Measurements from ENCODE around the gene GUCY2F.

GUCY2F gene

DNA sequence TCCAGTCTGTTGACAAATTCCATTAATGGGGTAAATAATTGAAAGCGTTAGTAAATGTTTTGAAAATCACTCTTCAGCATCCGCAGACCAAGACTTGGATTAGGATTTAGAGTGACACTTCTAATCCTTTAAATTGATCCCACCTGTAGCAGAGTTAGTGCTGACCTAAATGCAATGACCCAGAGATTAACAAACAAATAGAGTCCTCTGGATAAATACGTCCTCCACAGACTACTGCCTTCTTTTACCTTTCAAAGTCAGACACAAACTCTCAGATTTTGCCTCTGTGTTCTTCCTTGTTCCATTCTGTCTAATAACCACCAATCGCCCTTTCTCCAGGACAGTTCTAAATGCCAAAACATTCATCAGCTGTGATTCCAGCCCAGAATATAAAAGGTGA lies at the start of gene GUCY2F:
Gene GUCY2F, minus strand, starts transcription at position 101 of the 400 bp plus-strand sequence. CDS start 6,150 bp downstream, outside the sequence.
- no peaks in the 10 kb centered on the region for H3K36me3 ChIP-seq (ENCODE audit: control insufficient read depth, insufficient read depth, low read length, severe bottlenecking)
- H3K27me3 ChIP-seq (replicated peaks; ENCODE audit: control insufficient read depth, insufficient read depth, low read length), result peaks cover 66% of the 10 kb centered on the region
- no peaks in the 10 kb centered on the region for H3K4me1 ChIP-seq (ENCODE audit: control insufficient read depth, insufficient read depth, low read length)
- H3K9ac ChIP-seq (ENCODE audit: low read length), result no peak within 1 kb of the TSS
- no peaks in the 10 kb centered on the region for H3K9me3 ChIP-seq (ENCODE audit: control insufficient read depth, low read length)
- no peak within 1 kb of the TSS for H3K4me3 ChIP-seq (ENCODE audit: low read length)
- no peak for DNase-seq (ENCODE audit: low read depth)

DNA sequence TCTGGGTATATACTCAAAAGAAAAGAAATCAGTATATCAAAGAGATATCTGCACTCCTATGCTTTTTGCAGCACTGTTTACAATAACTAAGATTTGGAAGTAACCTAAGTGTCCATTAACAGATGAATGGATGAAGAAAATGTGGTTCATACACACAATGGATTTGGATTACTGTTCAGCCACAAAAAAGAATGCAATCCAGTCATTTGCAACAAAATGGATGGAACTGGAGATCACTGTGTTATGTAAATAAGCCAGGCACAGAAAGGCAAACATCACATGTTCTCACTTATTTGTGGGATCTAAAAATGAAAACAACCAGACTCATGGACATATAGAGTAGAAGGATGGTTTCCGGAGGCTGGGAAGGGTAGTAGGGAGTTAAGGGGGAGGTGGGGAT lies 37.1 kb upstream of the GUCY2F start:
- H3K9ac ChIP-seq (ENCODE audit: low read length), result no peak overlapping the region
- no peaks in the 10 kb centered on the region for H3K36me3 ChIP-seq (ENCODE audit: control insufficient read depth, insufficient read depth, low read length, severe bottlenecking)
- H3K4me3 ChIP-seq (ENCODE audit: low read length), result no peak overlapping the region
- no peaks in the 10 kb centered on the region for H3K4me1 ChIP-seq (ENCODE audit: control insufficient read depth, insufficient read depth, low read length)
- H3K27me3 ChIP-seq (replicated peaks; ENCODE audit: control insufficient read depth, insufficient read depth, low read length), result peaks cover 8% of the 10 kb centered on the region
- DNase-seq (ENCODE audit: low read depth), result no peak
- peaks cover 5% of the 10 kb centered on the region for H3K9me3 ChIP-seq (ENCODE audit: control insufficient read depth, low read length)

DNA sequence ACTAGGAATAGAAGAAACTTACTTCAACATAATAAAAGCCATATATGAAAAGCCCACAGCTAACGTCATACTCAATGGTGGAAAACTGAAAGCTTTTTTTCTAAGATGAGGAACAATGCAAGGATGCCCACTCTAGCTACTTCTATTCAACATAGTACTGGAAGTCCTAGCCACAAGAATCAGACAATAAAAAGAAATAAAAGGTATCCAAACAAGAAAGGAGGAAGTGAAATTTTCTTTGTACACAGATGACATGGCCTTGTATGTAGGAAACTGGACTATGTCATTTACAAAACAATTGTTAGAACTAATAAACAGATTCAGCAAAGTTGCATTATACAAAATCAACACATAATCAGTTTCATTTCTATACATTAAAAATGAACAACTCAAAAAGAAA lies 29.2 kb upstream of the GUCY2F start:
- Histone ChIP-seq H3K36me3 (ENCODE audit: control insufficient read depth, insufficient read depth, low read length, severe bottlenecking) (no peaks in the 10 kb centered on the region), H3K4me1 (ENCODE audit: control insufficient read depth, insufficient read depth, low read length) (no peaks in the 10 kb centered on the region), H3K27me3 (replicated peaks; ENCODE audit: control insufficient read depth, insufficient read depth, low read length) (peaks cover 23% of the 10 kb centered on the region), H3K9me3 (ENCODE audit: control insufficient read depth, low read length) (peaks cover 15% of the 10 kb centered on the region), H3K9ac (ENCODE audit: low read length) (no peak overlapping the region), H3K4me3 (ENCODE audit: low read length) (no peak overlapping the region)
- DNase-seq (ENCODE audit: low read depth), result no peak

DNA sequence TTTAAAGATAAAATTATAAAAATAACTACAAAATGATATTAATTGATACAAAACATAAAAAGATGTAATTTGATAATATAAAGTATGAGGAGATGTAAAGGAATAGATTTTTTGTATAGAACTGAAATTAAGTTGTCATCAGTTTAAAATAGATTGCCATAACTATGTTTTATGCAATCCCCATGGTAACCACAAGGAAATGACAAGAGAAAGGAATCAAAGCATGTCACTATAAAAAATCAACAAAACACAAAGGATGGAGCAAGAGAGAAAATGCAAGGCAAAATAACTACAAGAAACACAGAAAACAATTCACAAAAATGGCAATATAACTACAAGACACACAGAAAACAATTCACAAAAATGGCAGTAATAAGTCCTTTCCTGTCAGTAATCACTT lies 27.0 kb upstream of the GUCY2F start:
- no peak overlapping the region for H3K4me3 ChIP-seq (ENCODE audit: low read length)
- H3K27me3 ChIP-seq (replicated peaks; ENCODE audit: control insufficient read depth, insufficient read depth, low read length), result peaks cover 38% of the 10 kb centered on the region
- H3K9me3 ChIP-seq (ENCODE audit: control insufficient read depth, low read length), result peaks cover 15% of the 10 kb centered on the region
- no peaks in the 10 kb centered on the region for H3K4me1 ChIP-seq (ENCODE audit: control insufficient read depth, insufficient read depth, low read length)
- no peaks in the 10 kb centered on the region for H3K36me3 ChIP-seq (ENCODE audit: control insufficient read depth, insufficient read depth, low read length, severe bottlenecking)
- DNase-seq (ENCODE audit: low read depth), result no peak
- H3K9ac ChIP-seq (ENCODE audit: low read length), result no peak overlapping the region

DNA sequence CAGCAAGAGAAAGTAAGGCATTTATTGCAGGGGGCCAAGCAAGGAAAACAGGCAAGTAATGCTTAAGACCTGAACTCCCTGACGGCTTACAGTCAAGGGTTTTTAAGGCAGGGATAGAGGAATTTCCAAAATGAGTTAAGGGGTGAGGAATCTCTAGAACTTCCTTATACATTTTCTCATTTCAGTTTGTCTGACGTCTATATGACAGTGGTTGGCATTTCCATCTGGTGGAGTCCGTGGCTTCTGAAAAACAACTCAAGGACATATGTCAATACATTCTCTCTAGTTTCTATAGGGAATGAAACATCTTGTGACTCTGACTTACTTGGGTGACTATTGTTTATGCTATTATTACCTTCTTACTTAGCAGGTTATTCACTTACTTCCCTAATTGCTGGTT lies 19.3 kb upstream of the GUCY2F start:
- no peak for DNase-seq (ENCODE audit: low read depth)
- Histone ChIP-seq H3K36me3 (ENCODE audit: control insufficient read depth, insufficient read depth, low read length, severe bottlenecking) (no peaks in the 10 kb centered on the region), H3K4me1 (ENCODE audit: control insufficient read depth, insufficient read depth, low read length) (no peaks in the 10 kb centered on the region), H3K4me3 (ENCODE audit: low read length) (no peak overlapping the region), H3K9ac (ENCODE audit: low read length) (no peak overlapping the region), H3K27me3 (replicated peaks; ENCODE audit: control insufficient read depth, insufficient read depth, low read length) (peaks cover 69% of the 10 kb centered on the region), H3K9me3 (ENCODE audit: control insufficient read depth, low read length) (peaks cover 10% of the 10 kb centered on the region)

DNA sequence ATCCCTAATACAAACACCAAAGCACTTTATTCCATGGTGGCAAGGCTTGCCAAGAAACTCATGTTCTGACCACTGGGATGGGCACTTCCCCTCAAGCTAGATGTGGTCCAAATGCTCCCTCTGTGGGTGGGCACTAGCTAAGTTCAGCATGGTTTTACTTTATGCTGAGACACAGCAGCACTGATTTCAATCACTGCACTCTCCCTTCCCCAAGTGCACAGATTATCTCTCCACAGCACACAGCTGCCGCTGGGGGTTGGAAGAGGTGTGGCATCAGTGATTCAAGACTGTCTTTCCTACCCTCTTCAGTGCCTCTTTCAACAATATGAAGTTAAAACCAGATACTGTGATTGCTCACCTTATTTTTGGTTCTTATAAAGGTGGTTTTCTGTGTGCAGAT lies 16.5 kb upstream of the GUCY2F start:
- Histone ChIP-seq H3K36me3 (ENCODE audit: control insufficient read depth, insufficient read depth, low read length, severe bottlenecking) (no peaks in the 10 kb centered on the region), H3K27me3 (replicated peaks; ENCODE audit: control insufficient read depth, insufficient read depth, low read length) (peaks cover 69% of the 10 kb centered on the region), H3K9me3 (ENCODE audit: control insufficient read depth, low read length) (peaks cover 13% of the 10 kb centered on the region), H3K4me1 (ENCODE audit: control insufficient read depth, insufficient read depth, low read length) (no peaks in the 10 kb centered on the region), H3K9ac (ENCODE audit: low read length) (no peak overlapping the region), H3K4me3 (ENCODE audit: low read length) (no peak overlapping the region)
- DNase-seq (ENCODE audit: low read depth), result no peak

DNA sequence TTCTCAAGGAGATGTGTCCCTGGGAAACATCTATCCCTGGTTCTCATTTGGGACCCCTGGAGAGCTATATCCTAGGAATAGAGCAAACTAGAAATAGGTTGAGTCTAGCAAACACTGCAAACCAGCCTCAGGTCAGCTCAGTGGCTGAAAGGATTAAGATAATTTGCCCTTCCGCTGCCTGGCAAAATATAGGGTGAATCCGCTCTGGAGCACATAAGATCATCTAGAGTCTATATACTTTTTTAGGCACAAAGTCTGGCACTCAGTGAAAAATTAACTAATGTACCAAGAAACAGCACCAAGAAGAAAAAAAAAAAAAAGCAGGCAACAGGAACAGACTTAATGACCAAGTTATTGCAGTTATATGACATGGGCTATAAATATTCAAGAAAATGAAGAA lies 7.3 kb upstream of the GUCY2F start:
- Histone ChIP-seq H3K4me1 (ENCODE audit: control insufficient read depth, insufficient read depth, low read length) (peaks cover 16% of the 10 kb centered on the region), H3K4me3 (ENCODE audit: low read length) (no peak overlapping the region), H3K27me3 (replicated peaks; ENCODE audit: control insufficient read depth, insufficient read depth, low read length) (peaks cover 44% of the 10 kb centered on the region), H3K9ac (ENCODE audit: low read length) (no peak overlapping the region), H3K36me3 (ENCODE audit: control insufficient read depth, insufficient read depth, low read length, severe bottlenecking) (no peaks in the 10 kb centered on the region), H3K9me3 (ENCODE audit: control insufficient read depth, low read length) (no peaks in the 10 kb centered on the region)
- DNase-seq (ENCODE audit: low read depth), result no peak

DNA sequence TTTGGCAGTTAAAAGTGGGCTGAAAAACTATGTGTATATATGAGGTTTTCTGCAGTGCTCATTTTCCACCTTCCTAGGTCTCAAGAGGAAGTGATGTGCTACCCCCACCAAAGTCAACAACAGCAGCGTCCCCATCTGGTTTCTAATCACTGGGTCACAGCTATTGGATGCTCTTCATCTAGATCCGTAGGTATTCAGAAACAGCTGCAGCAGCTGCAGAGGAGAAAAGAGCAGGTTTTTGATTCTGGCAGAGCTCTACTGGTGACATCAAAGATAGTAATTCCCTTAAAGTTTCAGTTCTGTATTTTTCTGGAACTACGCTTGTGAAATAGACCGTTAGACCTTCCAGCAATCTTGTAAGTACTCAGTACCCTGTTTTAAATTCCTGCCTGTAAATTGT lies 5.8 kb upstream of the GUCY2F start:
- DNase-seq (ENCODE audit: low read depth), result no peak
- H3K36me3 ChIP-seq (ENCODE audit: control insufficient read depth, insufficient read depth, low read length, severe bottlenecking), result no peaks in the 10 kb centered on the region
- H3K27me3 ChIP-seq (replicated peaks; ENCODE audit: control insufficient read depth, insufficient read depth, low read length), result peaks cover 44% of the 10 kb centered on the region
- no peaks in the 10 kb centered on the region for H3K9me3 ChIP-seq (ENCODE audit: control insufficient read depth, low read length)
- H3K4me3 ChIP-seq (ENCODE audit: low read length), result no peak overlapping the region
- H3K4me1 ChIP-seq (ENCODE audit: control insufficient read depth, insufficient read depth, low read length), result peaks cover 16% of the 10 kb centered on the region
- no peak overlapping the region for H3K9ac ChIP-seq (ENCODE audit: low read length)

DNA sequence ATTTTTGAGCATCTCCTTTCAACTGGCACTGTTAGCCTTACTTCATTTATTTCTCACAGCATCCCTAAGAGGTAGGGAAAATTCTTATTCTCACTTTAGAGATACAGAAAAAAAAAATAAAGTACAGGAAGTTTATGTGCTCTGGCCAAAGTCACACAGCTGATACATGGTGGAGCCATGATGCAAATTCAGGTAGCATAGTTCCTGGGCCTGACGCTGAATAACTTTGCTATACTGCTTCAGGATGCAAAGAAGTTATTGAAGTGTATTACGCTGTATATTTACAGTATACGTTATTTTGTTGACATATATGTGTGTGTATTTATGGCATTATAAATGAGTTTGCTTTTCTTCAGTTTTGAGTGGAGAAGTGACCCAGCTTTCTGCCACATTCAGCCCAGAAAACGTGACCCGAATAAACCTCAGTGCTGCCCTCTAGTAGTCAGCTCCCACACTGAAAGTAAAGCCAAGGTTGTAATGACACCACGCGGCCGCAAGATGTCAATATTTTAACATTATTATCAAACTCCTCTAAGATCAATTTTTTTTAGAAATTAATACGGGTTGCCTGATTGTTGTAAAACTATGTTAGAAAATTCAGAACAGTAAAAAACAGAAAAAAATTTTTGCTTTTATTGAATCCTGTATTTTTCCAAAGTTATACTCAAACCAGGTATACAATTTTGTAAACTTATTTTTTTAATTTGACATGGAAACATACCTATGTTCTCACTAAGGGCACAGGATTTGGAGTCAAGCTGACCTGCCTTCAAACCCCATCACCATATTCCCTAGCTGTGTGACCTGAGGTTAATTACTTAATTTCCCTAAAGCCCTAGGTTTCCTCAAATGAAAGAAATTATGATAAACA lies 3.8 kb upstream of the GUCY2F start:
- peaks cover 16% of the 10 kb centered on the region for H3K4me1 ChIP-seq (ENCODE audit: control insufficient read depth, insufficient read depth, low read length)
- no peaks in the 10 kb centered on the region for H3K9me3 ChIP-seq (ENCODE audit: control insufficient read depth, low read length)
- no peak overlapping the region for H3K4me3 ChIP-seq (ENCODE audit: low read length)
- no peaks in the 10 kb centered on the region for H3K36me3 ChIP-seq (ENCODE audit: control insufficient read depth, insufficient read depth, low read length, severe bottlenecking)
- peak; percentile 89 for DNase-seq (ENCODE audit: low read depth)
- H3K27me3 ChIP-seq (replicated peaks; ENCODE audit: control insufficient read depth, insufficient read depth, low read length), result peaks cover 44% of the 10 kb centered on the region
- no peak overlapping the region for H3K9ac ChIP-seq (ENCODE audit: low read length)

DNA sequence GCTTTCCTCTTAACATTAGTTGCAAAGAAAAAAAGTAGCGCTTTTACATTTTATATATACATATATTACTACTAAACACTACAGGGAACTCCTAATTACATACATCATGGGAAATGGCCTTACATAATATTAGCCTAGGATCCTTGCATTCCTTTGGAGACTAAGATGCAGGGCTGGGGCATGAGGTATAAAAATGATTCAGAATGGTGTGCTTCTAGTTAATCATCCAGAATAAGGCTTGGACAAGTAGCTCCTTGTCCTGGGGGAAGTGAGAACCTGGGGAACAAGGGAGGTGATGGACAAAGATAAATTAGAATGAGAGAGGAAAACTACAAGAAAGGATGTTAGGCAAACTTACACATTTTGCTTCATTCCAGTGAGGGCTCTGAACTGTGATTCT lies 3.0 kb upstream of the GUCY2F start:
- Histone ChIP-seq H3K9ac (ENCODE audit: low read length) (no peak overlapping the region), H3K4me1 (ENCODE audit: control insufficient read depth, insufficient read depth, low read length) (peaks cover 16% of the 10 kb centered on the region), H3K27me3 (replicated peaks; ENCODE audit: control insufficient read depth, insufficient read depth, low read length) (peaks cover 47% of the 10 kb centered on the region), H3K4me3 (ENCODE audit: low read length) (no peak overlapping the region), H3K36me3 (ENCODE audit: control insufficient read depth, insufficient read depth, low read length, severe bottlenecking) (no peaks in the 10 kb centered on the region), H3K9me3 (ENCODE audit: control insufficient read depth, low read length) (no peaks in the 10 kb centered on the region)
- no peak for DNase-seq (ENCODE audit: low read depth)

DNA sequence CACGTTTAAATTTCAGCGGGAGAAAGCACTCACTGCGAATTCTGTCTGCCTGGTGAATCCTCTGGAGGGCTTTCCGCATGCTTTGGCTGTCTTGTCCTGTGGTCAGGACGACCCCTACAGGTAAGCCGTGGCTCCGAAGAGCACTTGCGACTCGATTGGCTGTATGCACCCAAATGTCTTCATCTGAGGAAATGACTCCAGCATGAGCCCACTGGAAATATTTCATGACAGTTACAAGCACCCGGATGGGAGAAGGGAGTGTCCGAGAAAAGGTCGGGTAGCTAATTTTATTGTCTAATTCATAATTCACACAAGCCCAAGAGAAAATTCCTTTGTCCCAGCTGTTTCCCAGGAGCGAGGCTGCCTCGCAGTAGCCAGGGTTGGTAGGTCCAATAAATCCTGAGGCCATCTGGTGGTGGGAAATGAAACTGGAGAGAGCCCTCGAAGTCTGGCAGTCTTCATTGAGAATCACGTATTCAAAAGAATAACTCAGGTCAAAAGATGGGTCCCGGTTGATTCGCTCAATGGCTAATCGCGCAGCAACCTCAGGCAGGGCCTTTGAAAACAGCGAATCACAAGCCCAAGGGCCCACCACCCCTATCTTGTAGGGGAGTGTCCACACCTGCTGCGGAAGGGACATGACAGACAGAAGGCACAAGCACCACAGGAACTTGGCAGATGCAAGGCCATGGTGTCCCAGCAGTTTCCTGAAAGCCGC lies 6.6 kb downstream of the GUCY2F start:
- DNase-seq (ENCODE audit: low read depth), result peak; percentile 64
- H3K4me3 ChIP-seq (ENCODE audit: low read length), result no peak overlapping the region
- H3K9ac ChIP-seq (ENCODE audit: low read length), result no peak overlapping the region
- no peaks in the 10 kb centered on the region for H3K36me3 ChIP-seq (ENCODE audit: control insufficient read depth, insufficient read depth, low read length, severe bottlenecking)
- H3K4me1 ChIP-seq (ENCODE audit: control insufficient read depth, insufficient read depth, low read length), result no peaks in the 10 kb centered on the region
- peaks cover 55% of the 10 kb centered on the region for H3K27me3 ChIP-seq (replicated peaks; ENCODE audit: control insufficient read depth, insufficient read depth, low read length)
- H3K9me3 ChIP-seq (ENCODE audit: control insufficient read depth, low read length), result no peaks in the 10 kb centered on the region
